ENCODE measurements around the gene ARFIP2.

GRCh38 chr11:6437993-6438392, 43.1 kb downstream of the ARFIP2 start:
- TF ChIP-seq BACH1 (IDR thresholded peaks at IDR 0.05; ENCODE audit: borderline replicate concordance) (no peak), ZNF274 (IDR thresholded peaks at IDR 0.05; ENCODE audit: insufficient read depth, insufficient read length) (no peak), E2F4 (IDR thresholded peaks at IDR 0.05; ENCODE audit: low read depth, low read length) (no peak), MEF2A (IDR thresholded peaks at IDR 0.05; ENCODE audit: insufficient read depth, low read depth, low read length) (no peak), POLR2A (IDR thresholded peaks at IDR 0.05; ENCODE audit: low read depth, low read length) (no peak), IKZF1 (conservative IDR thresholded peaks at IDR 0.05) (no peak), GABPA (IDR thresholded peaks at IDR 0.05; ENCODE audit: low read depth) (no peak), JUND (IDR thresholded peaks at IDR 0.05; ENCODE audit: low read depth, low read length) (no peak), SREBF2 (IDR thresholded peaks at IDR 0.05; ENCODE audit: low read length) (no peak), BCL3 (IDR thresholded peaks at IDR 0.05; ENCODE audit: borderline replicate concordance, insufficient read depth, low read depth, low read length, poor library complexity, severe bottlenecking) (no peak), SMC3 (IDR thresholded peaks at IDR 0.05; ENCODE audit: borderline replicate concordance, low read length) (no peak), CTCF (IDR thresholded peaks at IDR 0.05 in 2 of 3, conservative IDR thresholded peaks at IDR 0.05 in 1 of 3; ENCODE audit: control insufficient read depth in 2 of 3, extremely low read depth in 1 of 3, insufficient read depth in 1 of 3, low read depth in 3 of 3, low read length in 3 of 3) (no peak)

Data from GM12878 (cell line).